ENCODE data around the gene ERC2.

DNA sequence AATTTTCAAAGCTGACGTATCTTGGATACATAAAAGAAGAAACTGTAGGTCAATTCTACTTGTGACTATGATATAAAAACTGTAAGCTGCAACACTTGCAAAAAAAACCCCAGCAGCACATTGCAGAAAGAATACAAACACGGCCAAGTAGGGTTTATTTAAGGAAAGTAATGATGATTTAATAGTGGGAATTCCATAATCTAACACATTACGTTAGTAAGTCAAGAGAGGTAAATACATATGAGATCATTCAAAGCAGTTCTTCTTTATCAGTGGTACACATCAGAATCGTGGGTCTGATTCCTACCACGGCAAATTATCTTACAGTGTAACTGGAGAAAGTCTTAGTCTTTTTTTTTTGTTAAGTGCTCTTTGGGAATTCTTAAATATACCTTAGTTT, 688.7 kb downstream of the ERC2 start:
- TF ChIP-seq, protein P1, sequence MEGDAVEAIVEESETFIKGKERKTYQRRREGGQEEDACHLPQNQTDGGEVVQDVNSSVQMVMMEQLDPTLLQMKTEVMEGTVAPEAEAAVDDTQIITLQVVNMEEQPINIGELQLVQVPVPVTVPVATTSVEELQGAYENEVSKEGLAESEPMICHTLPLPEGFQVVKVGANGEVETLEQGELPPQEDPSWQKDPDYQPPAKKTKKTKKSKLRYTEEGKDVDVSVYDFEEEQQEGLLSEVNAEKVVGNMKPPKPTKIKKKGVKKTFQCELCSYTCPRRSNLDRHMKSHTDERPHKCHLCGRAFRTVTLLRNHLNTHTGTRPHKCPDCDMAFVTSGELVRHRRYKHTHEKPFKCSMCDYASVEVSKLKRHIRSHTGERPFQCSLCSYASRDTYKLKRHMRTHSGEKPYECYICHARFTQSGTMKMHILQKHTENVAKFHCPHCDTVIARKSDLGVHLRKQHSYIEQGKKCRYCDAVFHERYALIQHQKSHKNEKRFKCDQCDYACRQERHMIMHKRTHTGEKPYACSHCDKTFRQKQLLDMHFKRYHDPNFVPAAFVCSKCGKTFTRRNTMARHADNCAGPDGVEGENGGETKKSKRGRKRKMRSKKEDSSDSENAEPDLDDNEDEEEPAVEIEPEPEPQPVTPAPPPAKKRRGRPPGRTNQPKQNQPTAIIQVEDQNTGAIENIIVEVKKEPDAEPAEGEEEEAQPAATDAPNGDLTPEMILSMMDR (IDR thresholded peaks at IDR 0.05; ENCODE audit: insufficient read depth, low read length, poor library complexity, severe bottlenecking), result no peak
- no peak for TF ChIP-seq EZH2phosphoT487 (conservative IDR thresholded peaks at IDR 0.05; ENCODE audit: low read length)

All from SU-DHL-6 (cell line).